ENCODE measurements around the gene KCTD21.

KCTD21 gene

GRCh38 chr11:78200061-78200460, 11.6 kb upstream of the KCTD21 start:
- DNase-seq = no peak
- H3K27me3 ChIP-seq (replicated peaks) = no peaks in the 10 kb centered on the region
- no peak overlapping the region for H3K27ac ChIP-seq
- no peak for TF ChIP-seq CTCF (IDR thresholded peaks at IDR 0.05; ENCODE audit: low read depth, low read length, missing control alignments)
- in situ Hi-C loops (cut with HindIII; ENCODE audit: low pct_ligation_motif_present, low sequenced_read_pairs) = no loop called here
- H3K36me3 ChIP-seq (replicated peaks) = peaks cover 49% of the 10 kb centered on the region
- no peak overlapping the region for H3K4me3 ChIP-seq (ENCODE audit: low read depth, low read length)

DNA sequence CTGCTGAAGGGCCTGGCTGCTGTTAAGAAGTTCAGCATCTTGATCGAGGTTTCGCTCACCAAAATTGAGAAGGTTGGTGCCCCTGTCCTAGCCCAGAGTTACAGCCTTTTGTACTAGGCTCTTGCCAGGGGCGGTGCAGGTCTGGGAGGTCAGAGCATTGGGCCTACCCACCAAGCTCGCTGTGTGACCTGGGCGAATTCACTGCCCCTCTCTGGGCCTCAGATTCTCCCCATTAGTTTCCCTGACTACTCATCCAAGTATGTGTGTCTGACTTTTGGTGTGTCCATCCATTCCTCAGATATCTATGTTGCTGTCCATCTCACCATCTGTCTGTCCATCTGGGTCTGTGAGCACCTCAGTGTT, 11.2 kb upstream of the KCTD21 start:
- in situ Hi-C loops (cut with HindIII; ENCODE audit: low pct_ligation_motif_present, low sequenced_read_pairs) = no loop called here
- DNase-seq = no peak

GRCh38 chr11:78199015-78199652, 10.7 kb upstream of the KCTD21 start:
- no peak for DNase-seq
- in situ Hi-C loops (cut with HindIII; ENCODE audit: low pct_ligation_motif_present, low sequenced_read_pairs) = no loop called here
- no peak for TF ChIP-seq CTCF (IDR thresholded peaks at IDR 0.05; ENCODE audit: low read depth, low read length, missing control alignments)

More for the DNA sequence above, 11.2 kb upstream of the KCTD21 start:
- H3K27me3 ChIP-seq (replicated peaks) = no peaks in the 10 kb centered on the region
- H3K27ac ChIP-seq = no peak overlapping the region
- peaks cover 49% of the 10 kb centered on the region for H3K36me3 ChIP-seq (replicated peaks)
- H3K4me3 ChIP-seq (ENCODE audit: low read depth, low read length) = no peak overlapping the region
- TF ChIP-seq CTCF (IDR thresholded peaks at IDR 0.05; ENCODE audit: low read depth, low read length, missing control alignments) = no peak

DNA sequence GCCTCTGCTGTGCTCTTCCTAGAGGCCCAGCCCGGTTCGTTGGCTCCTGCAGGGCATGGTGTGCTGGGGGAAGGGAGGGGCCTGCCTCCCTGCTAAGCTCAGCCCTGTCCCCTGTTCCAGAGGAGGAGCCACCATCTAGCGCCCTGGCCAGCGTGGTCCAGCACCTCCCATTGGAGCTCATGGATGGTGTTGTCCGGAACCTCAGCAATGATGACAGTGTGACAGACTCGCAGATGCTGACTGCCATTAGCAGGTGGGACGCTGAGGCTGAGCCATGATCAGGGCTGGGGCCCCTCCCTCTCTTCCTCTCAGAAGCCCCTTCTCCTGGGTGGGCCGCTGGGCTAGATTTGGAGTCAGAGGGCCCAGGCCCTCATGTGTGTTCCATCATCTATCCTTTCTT, 9.4 kb upstream of the KCTD21 start:
- TF ChIP-seq CTCF (IDR thresholded peaks at IDR 0.05; ENCODE audit: low read depth, low read length, missing control alignments) = no peak
- Histone ChIP-seq H3K4me3 (ENCODE audit: low read depth, low read length) (no peak overlapping the region), H3K27ac (no peak overlapping the region), H3K27me3 (replicated peaks) (no peaks in the 10 kb centered on the region), H3K36me3 (replicated peaks) (peaks cover 47% of the 10 kb centered on the region)
- no peak for DNase-seq
- in situ Hi-C loops (cut with HindIII; ENCODE audit: low pct_ligation_motif_present, low sequenced_read_pairs) = no loop called here

More at GRCh38 chr11:78199015-78199652, 10.7 kb upstream of the KCTD21 start:
- Histone ChIP-seq H3K4me3 (ENCODE audit: low read depth, low read length) (no peak overlapping the region), H3K27ac (no peak overlapping the region), H3K36me3 (replicated peaks) (peaks cover 46% of the 10 kb centered on the region), H3K27me3 (replicated peaks) (no peaks in the 10 kb centered on the region)

GRCh38 chr11:78196661-78197091, 8.2 kb upstream of the KCTD21 start:
- Histone ChIP-seq H3K27ac (no peak overlapping the region), H3K36me3 (replicated peaks) (peaks cover 47% of the 10 kb centered on the region), H3K27me3 (replicated peaks) (no peaks in the 10 kb centered on the region), H3K4me3 (ENCODE audit: low read depth, low read length) (no peak overlapping the region)
- no peak for DNase-seq
- no peak for TF ChIP-seq CTCF (IDR thresholded peaks at IDR 0.05; ENCODE audit: low read depth, low read length, missing control alignments)
- in situ Hi-C loops (cut with HindIII; ENCODE audit: low pct_ligation_motif_present, low sequenced_read_pairs) = no loop called here
